Karpas-422 (cell line): ENCODE data around the gene MPPED1. TPM values are rescaled to one million over a fixed set of nuclear protein-coding genes. Genes with fewer than 3 reads are reported as not detected.

Source experiments
- DNase-seq: peaks from one replicate; pipeline ENCODE4 v3.0.0-alpha.2; 2015
- H2AFZ ChIP-seq: fragments of 200-600 bp; sonication (generic); 2 replicates; pipeline ENCODE4 v1.6.1; 2014; ENCODE audit warnings: antibody characterized with exemption, low read length, mixed read lengths
- H3K27ac ChIP-seq: fragments of 200-600 bp; sonication (generic); 2 replicates; pipeline ENCODE4 v1.5.1; 2014; ENCODE audit warnings: mild to moderate bottlenecking, low read length, moderate library complexity
- H3K27me3 ChIP-seq: fragments of 200-600 bp; sonication (generic); 2 replicates; pipeline ENCODE4 v1.6.1; 2014; ENCODE audit warnings: low read length, mixed read lengths
- H3K36me3 ChIP-seq: fragments of 200-600 bp; sonication (generic); 2 replicates; pipeline ENCODE4 v1.6.1; 2014; ENCODE audit warnings: low read length, mixed read lengths; ENCODE audit not compliant: insufficient read depth
- H3K4me1 ChIP-seq: fragments of 200-600 bp; sonication (generic); 2 replicates; pipeline ENCODE4 v1.6.1; 2014; ENCODE audit warnings: mild to moderate bottlenecking, low read length, mixed read lengths
- H3K4me2 ChIP-seq: fragments of 200-600 bp; sonication (generic); 2 replicates; pipeline ENCODE4 v1.6.1; 2014; ENCODE audit warnings: low read length, low read depth, mild to moderate bottlenecking; ENCODE audit not compliant: poor library complexity, severe bottlenecking
- H3K4me3 ChIP-seq: fragments of 200-600 bp; sonication (generic); 2 replicates; pipeline ENCODE4 v1.5.1; 2014; ENCODE audit warnings: mild to moderate bottlenecking, antibody characterized with exemption, low read length, mixed read lengths
- H3K79me2 ChIP-seq: fragments of 200-600 bp; sonication (generic); 2 replicates; pipeline ENCODE4 v1.6.1; 2014; ENCODE audit warnings: mild to moderate bottlenecking, low read length, mixed read lengths
- H3K9ac ChIP-seq: fragments of 200-600 bp; sonication (generic); 2 replicates; pipeline ENCODE4 v1.6.0; 2014; ENCODE audit warnings: low read length
- H3K9me2 ChIP-seq: fragments of 200-600 bp; sonication (generic), shearing (Covaris generic); replicated peaks from 2 replicates; pipeline ENCODE4 v1.6.0; 2014; ENCODE audit warnings: mild to moderate bottlenecking, low read length, moderate library complexity; ENCODE audit not compliant: insufficient read depth
- H3K9me3 ChIP-seq: fragments of 300-700, 200-600 bp; sonication (generic); 2 replicates; pipeline ENCODE4 v1.6.1; 2014; ENCODE audit warnings: low read length, mixed read lengths
- H4K20me1 ChIP-seq: fragments of 200-600 bp; sonication (generic); 2 replicates; pipeline ENCODE4 v1.6.1; 2014; ENCODE audit warnings: mild to moderate bottlenecking, antibody characterized with exemption, low read length, low read depth; ENCODE audit not compliant: insufficient read depth
- total RNA-seq: library from RNA; depleted of rRNA; stranded (reverse); fragments of >200 nt; shearing (Covaris generic); gene quantifications from 2 replicates; pipeline ENCODE4 v1.2.3, GENCODE V29; 2014; ENCODE audit warnings: low replicate concordance

MPPED1 gene
- total RNA-seq, 1 experiment from 2014 or later: 0.15 TPM

GRCh38 chr22:43487311-43488030, 75.7 kb downstream of the MPPED1 start:
- no peak for DNase-seq
- no peaks in the 10 kb centered on the region for H3K79me2 ChIP-seq

DNA sequence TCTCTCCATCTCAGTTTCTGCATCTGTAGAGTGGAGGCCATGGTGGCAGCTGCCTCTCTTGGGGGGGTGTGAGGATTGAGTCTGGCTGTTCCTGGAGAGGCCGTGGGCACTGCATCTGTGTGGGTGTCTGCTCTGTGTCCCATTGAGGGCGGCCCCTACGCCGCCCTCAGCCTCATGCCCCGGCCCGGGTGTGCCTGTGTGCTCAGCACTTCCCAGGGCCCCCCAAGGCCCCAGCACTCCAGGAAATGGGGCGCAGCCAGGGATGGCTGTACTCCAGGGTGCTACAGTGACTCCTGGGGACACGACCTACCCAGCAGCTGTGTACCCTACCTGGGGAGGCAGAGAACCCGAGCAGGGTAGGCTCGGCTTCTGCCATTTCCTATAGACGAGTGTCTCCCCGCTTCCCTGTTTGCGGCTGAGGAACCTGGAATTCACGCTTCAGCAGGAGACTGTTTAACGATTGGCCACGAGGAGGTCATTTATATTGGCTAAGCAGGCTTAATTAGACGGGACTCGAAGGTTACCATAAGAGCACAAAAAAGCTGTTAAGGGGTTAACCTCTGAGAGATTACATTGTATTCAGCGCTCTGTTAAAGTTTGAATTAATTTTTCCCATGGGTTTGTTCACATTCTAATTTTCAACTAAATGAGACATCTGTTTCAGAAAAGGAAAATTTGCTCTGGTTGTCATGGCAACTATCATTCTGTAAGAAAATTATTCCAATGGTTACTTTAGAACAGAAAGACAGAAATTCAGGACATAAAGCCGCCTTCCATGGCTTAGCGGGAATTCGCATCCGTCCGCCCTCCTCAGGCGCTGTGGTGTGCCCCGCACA, 76.4 kb downstream of the MPPED1 start:
- H2AFZ ChIP-seq: no peak overlapping the region
- H3K27ac ChIP-seq: no peak overlapping the region
- no peak overlapping the region for H3K9ac ChIP-seq
- H3K4me1 ChIP-seq: peaks cover 7% of the 10 kb centered on the region
- no peak overlapping the region for H3K4me3 ChIP-seq
- H3K27me3 ChIP-seq: no peaks in the 10 kb centered on the region
- DNase-seq: no peak
- H4K20me1 ChIP-seq: no peaks in the 10 kb centered on the region
- H3K9me2 ChIP-seq: no peaks in the 10 kb centered on the region
- H3K4me2 ChIP-seq: no peak overlapping the region
- no peaks in the 10 kb centered on the region for H3K9me3 ChIP-seq
- no peaks in the 10 kb centered on the region for H3K36me3 ChIP-seq
- H3K79me2 ChIP-seq: no peaks in the 10 kb centered on the region

More at GRCh38 chr22:43487311-43488030, 75.7 kb downstream of the MPPED1 start:
- Histone ChIP-seq H3K4me2 (no peak overlapping the region), H3K9ac (no peak overlapping the region), H4K20me1 (no peaks in the 10 kb centered on the region), H3K4me3 (no peak overlapping the region), H3K36me3 (no peaks in the 10 kb centered on the region), H3K4me1 (peaks cover 7% of the 10 kb centered on the region), H3K9me3 (no peaks in the 10 kb centered on the region), H3K9me2 (no peaks in the 10 kb centered on the region), H3K27me3 (no peaks in the 10 kb centered on the region), H3K27ac (no peak overlapping the region), H2AFZ (no peak overlapping the region)

DNA sequence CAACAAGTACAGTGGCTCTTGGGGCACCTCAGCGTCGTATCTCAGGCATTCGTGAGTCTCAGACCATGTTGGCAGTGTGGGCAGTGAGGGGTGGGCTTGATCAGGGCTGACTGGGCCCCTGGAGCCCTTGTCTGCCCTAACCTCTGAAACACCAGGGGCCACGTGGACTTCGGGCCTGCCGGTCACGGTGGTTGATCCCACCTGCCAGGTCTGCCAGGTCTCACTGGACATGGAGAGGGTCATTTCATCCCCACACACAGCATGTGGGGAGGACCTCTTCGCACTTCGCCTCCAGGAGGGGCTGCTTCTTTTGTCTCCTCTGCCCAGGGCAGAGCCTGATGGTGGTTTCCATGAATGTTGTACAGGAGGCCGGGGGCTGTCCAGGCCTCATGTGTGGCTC, 77.1 kb downstream of the MPPED1 start:
- Histone ChIP-seq H3K9ac (no peak overlapping the region), H3K9me2 (no peaks in the 10 kb centered on the region), H3K4me2 (no peak overlapping the region), H3K27me3 (no peaks in the 10 kb centered on the region), H3K27ac (no peak overlapping the region), H3K79me2 (no peaks in the 10 kb centered on the region), H3K4me1 (peaks cover 7% of the 10 kb centered on the region), H3K4me3 (no peak overlapping the region), H2AFZ (no peak overlapping the region), H4K20me1 (no peaks in the 10 kb centered on the region), H3K9me3 (no peaks in the 10 kb centered on the region; the same call in 1 of the 2 replicates), H3K36me3 (no peaks in the 10 kb centered on the region)
- DNase-seq: no peak

DNA sequence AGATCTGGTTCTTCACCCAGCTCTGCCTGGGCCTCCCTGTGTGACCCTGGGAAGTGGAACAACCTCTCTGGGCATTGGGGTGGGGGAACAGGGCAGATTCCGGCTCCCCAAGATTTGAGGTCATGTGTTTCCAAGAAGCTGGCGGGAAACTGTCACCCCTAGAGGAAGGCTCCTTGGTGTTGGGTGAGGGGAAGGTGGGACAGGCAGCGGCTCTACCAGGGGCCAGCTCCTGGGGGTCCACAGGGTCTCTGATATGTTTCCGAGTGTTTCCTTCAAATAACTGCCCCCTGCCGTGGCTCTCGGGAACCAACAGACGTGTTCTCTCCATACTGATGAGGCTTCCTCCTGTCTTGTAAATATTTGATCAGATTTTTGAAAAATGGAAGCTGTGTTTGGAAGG, 78.5 kb downstream of the MPPED1 start:
- Histone ChIP-seq H4K20me1 (no peaks in the 10 kb centered on the region), H3K27ac (no peak overlapping the region), H3K36me3 (no peaks in the 10 kb centered on the region), H3K27me3 (no peaks in the 10 kb centered on the region), H3K4me1 (peaks cover 7% of the 10 kb centered on the region), H3K9ac (no peak overlapping the region), H3K4me3 (no peak overlapping the region), H3K9me3 (no peaks in the 10 kb centered on the region; the same call in 1 of the 2 replicates), H3K9me2 (no peaks in the 10 kb centered on the region), H2AFZ (no peak overlapping the region), H3K4me2 (no peak overlapping the region), H3K79me2 (no peaks in the 10 kb centered on the region)
- no peak for DNase-seq

- H3K9me2 ChIP-seq: no peaks in the 10 kb centered on the region
- no peak for DNase-seq
- peaks cover 7% of the 10 kb centered on the region for H3K4me1 ChIP-seq
- H3K9me3 ChIP-seq: no peaks in the 10 kb centered on the region; the same call in 1 of the 2 replicates
- no peaks in the 10 kb centered on the region for H3K79me2 ChIP-seq
- H3K36me3 ChIP-seq: no peaks in the 10 kb centered on the region
- H3K4me2 ChIP-seq: no peak overlapping the region
- H3K4me3 ChIP-seq: no peak overlapping the region
- no peaks in the 10 kb centered on the region for H3K27me3 ChIP-seq
- H4K20me1 ChIP-seq: no peaks in the 10 kb centered on the region
- H3K9ac ChIP-seq: no peak overlapping the region
- H3K27ac ChIP-seq: no peak overlapping the region
- H2AFZ ChIP-seq: no peak overlapping the region
These were observed 79.4 kb downstream of the MPPED1 start for GRCh38 chr22:43491177-43491576.

DNA sequence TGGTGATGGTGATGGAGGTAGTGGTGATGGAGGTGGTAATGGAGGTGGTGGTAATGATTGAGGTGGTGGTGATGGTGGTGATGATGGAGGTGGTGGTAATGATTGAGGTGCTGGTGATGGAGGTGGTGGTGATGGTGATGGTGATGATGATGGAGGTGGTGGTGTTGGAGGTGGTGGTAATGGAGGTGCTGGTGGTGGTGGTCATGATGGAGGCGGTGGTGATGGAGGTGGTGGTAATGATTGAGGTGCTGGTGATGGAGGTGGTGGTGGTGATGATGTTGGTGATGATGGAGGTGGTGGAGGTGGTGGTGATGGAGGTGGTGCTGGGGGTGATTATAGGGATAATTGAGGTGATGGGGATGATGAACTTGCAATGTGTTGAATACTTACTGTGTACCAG, 79.9 kb downstream of the MPPED1 start:
- Histone ChIP-seq H3K9me2 (no peaks in the 10 kb centered on the region), H3K4me1 (peaks cover 7% of the 10 kb centered on the region), H3K4me2 (no peak overlapping the region), H4K20me1 (no peaks in the 10 kb centered on the region), H3K27me3 (no peaks in the 10 kb centered on the region), H3K9ac (no peak overlapping the region), H3K36me3 (no peaks in the 10 kb centered on the region), H3K4me3 (no peak overlapping the region), H2AFZ (no peak overlapping the region), H3K27ac (no peak overlapping the region), H3K79me2 (no peaks in the 10 kb centered on the region), H3K9me3 (no peaks in the 10 kb centered on the region; the same call in 1 of the 2 replicates)
- DNase-seq: no peak

GRCh38 chr22:43493297-43493696, 81.5 kb downstream of the MPPED1 start:
- Histone ChIP-seq H3K4me1 (peaks cover 5% of the 10 kb centered on the region), H3K36me3 (no peaks in the 10 kb centered on the region), H3K79me2 (no peaks in the 10 kb centered on the region), H3K27me3 (no peaks in the 10 kb centered on the region), H3K27ac (no peak overlapping the region), H2AFZ (no peak overlapping the region), H3K4me3 (no peak overlapping the region), H3K9me3 (peaks cover 8% of the 10 kb centered on the region; the same call in 1 of the 2 replicates), H4K20me1 (no peaks in the 10 kb centered on the region), H3K9ac (no peak overlapping the region), H3K9me2 (no peaks in the 10 kb centered on the region), H3K4me2 (no peak overlapping the region)
- no peak for DNase-seq
